OCI-LY3 (cell line): Measurements from ENCODE around the gene NDRG3.

Source experiments
- CTCF ChIP-seq: fragments of 200-600, 300-600 bp; sonication (generic); IDR thresholded peaks from 2 replicates; pipeline ENCODE4 v1.5.1; 2014; ENCODE audit warnings: antibody characterized with exemption, low read length, low read depth
- EZH2phosphoT487 ChIP-seq: fragments of 200-600 bp; shearing (Covaris generic); IDR thresholded peaks from 2 replicates; pipeline ENCODE4 v1.6.1; 2018; ENCODE audit warnings: antibody characterized with exemption, mixed run types, low read depth

- TF ChIP-seq CTCF = no peak
- TF ChIP-seq EZH2phosphoT487 = no peak
Measured at GRCh38 chr20:36663031-36663430, 82.9 kb downstream of the NDRG3 start.
